ENCODE measurements around the gene OPHN1. TPM values are rescaled to one million over a fixed set of nuclear protein-coding genes. Genes with fewer than 3 reads are reported as not detected.

OPHN1 gene
- polyA plus RNA-seq, 3 donors = 0.20 to 0.82 (median 0.73) TPM

DNA sequence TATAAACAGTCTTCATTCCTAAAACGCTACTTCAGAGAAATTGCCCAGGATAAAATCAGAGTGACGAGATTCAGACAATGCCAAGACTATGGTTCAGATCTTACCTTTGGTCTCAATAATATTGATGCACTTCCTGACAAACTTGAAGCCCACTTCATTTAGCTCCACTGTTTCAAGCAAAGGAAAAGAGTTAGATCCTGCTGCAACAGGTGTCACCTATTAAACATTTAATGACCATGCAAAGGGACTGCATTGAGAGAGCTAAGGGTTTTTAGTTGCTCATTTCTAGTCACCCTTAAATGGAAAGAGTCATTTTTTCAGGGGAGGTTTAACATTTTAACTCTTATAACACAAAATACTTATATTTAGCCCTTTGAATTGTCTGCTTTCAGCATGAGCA, 239.5 kb downstream of the OPHN1 start:
- no peaks in the 10 kb centered on the region for H3K4me1 Mint-ChIP-seq
- TF ChIP-seq, protein P1, sequence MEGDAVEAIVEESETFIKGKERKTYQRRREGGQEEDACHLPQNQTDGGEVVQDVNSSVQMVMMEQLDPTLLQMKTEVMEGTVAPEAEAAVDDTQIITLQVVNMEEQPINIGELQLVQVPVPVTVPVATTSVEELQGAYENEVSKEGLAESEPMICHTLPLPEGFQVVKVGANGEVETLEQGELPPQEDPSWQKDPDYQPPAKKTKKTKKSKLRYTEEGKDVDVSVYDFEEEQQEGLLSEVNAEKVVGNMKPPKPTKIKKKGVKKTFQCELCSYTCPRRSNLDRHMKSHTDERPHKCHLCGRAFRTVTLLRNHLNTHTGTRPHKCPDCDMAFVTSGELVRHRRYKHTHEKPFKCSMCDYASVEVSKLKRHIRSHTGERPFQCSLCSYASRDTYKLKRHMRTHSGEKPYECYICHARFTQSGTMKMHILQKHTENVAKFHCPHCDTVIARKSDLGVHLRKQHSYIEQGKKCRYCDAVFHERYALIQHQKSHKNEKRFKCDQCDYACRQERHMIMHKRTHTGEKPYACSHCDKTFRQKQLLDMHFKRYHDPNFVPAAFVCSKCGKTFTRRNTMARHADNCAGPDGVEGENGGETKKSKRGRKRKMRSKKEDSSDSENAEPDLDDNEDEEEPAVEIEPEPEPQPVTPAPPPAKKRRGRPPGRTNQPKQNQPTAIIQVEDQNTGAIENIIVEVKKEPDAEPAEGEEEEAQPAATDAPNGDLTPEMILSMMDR (IDR thresholded peaks at IDR 0.05) = no peak
- no peak overlapping the region for H3K27ac Mint-ChIP-seq
- WGBS (ENCODE audit: insufficient coverage) = no CpG with 5 or more reads among the region's 2 CpGs
- Histone ChIP-seq H3K9ac (ENCODE audit: insufficient read depth, low read length, poor library complexity, severe bottlenecking) (no peak overlapping the region), H3K36me3 (replicated peaks in 1 of 2; ENCODE audit: control insufficient read depth in 1 of 2, insufficient read depth in 2 of 2, low read length in 2 of 2) (no peaks in the 10 kb centered on the region), H3K9me3 (replicated peaks in 1 of 2; ENCODE audit: control insufficient read depth in 1 of 2, insufficient read depth in 1 of 2, low read length in 2 of 2) (no peaks in the 10 kb centered on the region), H3K4me1 (ENCODE audit: control insufficient read depth in 1 of 2, insufficient read depth in 2 of 2, low read length in 2 of 2) (no peaks in the 10 kb centered on the region), H3K4me3 (replicated peaks in 1 of 3; ENCODE audit: low read depth in 2 of 3, low read length in 3 of 3) (no peak overlapping the region), H2AFZ (ENCODE audit: insufficient read depth, low read depth, low read length, poor library complexity, severe bottlenecking) (no peak overlapping the region), H3K4me2 (replicated peaks; ENCODE audit: extremely low read depth, low read length, poor library complexity, severe bottlenecking) (no peak overlapping the region), H4K20me1 (ENCODE audit: insufficient read depth, low read length) (no peaks in the 10 kb centered on the region), H3K27me3 (ENCODE audit: control insufficient read depth in 2 of 2, insufficient read depth in 2 of 2, low read length in 2 of 2) (peaks cover 0 to 2% of the 10 kb centered on the region in 2 donors), H3K27ac (ENCODE audit: low read depth in 1 of 2, low read length in 2 of 2) (no peak overlapping the region), H3K79me2 (ENCODE audit: insufficient read depth, low read length) (no peaks in the 10 kb centered on the region)
- H3K4me3 Mint-ChIP-seq = no peak overlapping the region
- intact Hi-C loops (cut with micrococcal nuclease) = loop anchor here in 1 of 2 donors (10.0 kb wide), 1 partner anchor 301 kb away; the partner anchor contains the start of gene YIPF6
- no peaks in the 10 kb centered on the region for H3K9me3 Mint-ChIP-seq
- peaks cover 0 to 3% (median 0%) of the 10 kb centered on the region in 3 donors for H3K27me3 Mint-ChIP-seq (ENCODE audit: low read depth in 3 of 3)
- H3K36me3 Mint-ChIP-seq = peaks cover 0 to 4% of the 10 kb centered on the region in 2 donors
- DNase-seq = no peak

DNA sequence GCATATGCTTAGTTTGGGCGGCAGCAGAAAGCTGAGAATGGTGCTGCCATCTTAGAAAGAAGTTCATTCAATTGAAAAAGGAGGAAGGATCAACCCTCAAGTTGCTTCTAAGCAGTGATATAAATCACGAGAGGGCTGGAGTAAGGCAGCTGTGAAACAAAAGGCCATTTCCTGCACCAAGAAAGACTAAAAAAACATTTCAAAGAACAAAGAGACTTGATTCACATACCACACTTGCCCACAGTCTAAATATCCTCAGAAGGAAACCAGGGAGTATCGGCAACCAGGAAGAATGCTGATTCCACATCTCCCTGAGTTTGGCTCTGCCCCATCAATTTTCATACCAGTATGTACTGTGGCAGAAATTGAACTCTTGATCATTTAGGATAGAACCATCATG, 240.1 kb downstream of the OPHN1 start:
- WGBS (ENCODE audit: insufficient coverage) = no CpG with 5 or more reads among the region's 3 CpGs
- no peaks in the 10 kb centered on the region for H4K20me1 ChIP-seq (ENCODE audit: insufficient read depth, low read length)
- H3K4me3 ChIP-seq (replicated peaks in 1 of 3; ENCODE audit: low read depth in 2 of 3, low read length in 3 of 3) = no peak overlapping the region
- peaks cover 0 to 2% of the 10 kb centered on the region in 2 donors for H3K27me3 ChIP-seq (ENCODE audit: control insufficient read depth in 2 of 2, insufficient read depth in 2 of 2, low read length in 2 of 2)
- DNase-seq = no peak
- H3K27ac Mint-ChIP-seq = no peak overlapping the region
- no peaks in the 10 kb centered on the region for H3K9me3 Mint-ChIP-seq
- TF ChIP-seq, protein P1 (IDR thresholded peaks at IDR 0.05) = no peak
- no peak overlapping the region for H3K4me3 Mint-ChIP-seq
- H3K27me3 Mint-ChIP-seq (ENCODE audit: low read depth in 3 of 3) = peaks cover 0 to 3% (median 0%) of the 10 kb centered on the region in 3 donors
- H3K27ac ChIP-seq (ENCODE audit: low read depth in 1 of 2, low read length in 2 of 2) = no peak overlapping the region
- no peak overlapping the region for H2AFZ ChIP-seq (ENCODE audit: insufficient read depth, low read depth, low read length, poor library complexity, severe bottlenecking)
- H3K4me1 ChIP-seq (ENCODE audit: control insufficient read depth in 1 of 2, insufficient read depth in 2 of 2, low read length in 2 of 2) = no peaks in the 10 kb centered on the region
- no peak overlapping the region for H3K9ac ChIP-seq (ENCODE audit: insufficient read depth, low read length, poor library complexity, severe bottlenecking)
- intact Hi-C loops (cut with micrococcal nuclease) = loop anchor here in 1 of 2 donors (10.0 kb wide), 1 partner anchor 302 kb away; the partner anchor contains the start of gene YIPF6
- H3K36me3 ChIP-seq (replicated peaks in 1 of 2; ENCODE audit: control insufficient read depth in 1 of 2, insufficient read depth in 2 of 2, low read length in 2 of 2) = no peaks in the 10 kb centered on the region
- H3K79me2 ChIP-seq (ENCODE audit: insufficient read depth, low read length) = no peaks in the 10 kb centered on the region
- H3K9me3 ChIP-seq (replicated peaks in 1 of 2; ENCODE audit: control insufficient read depth in 1 of 2, insufficient read depth in 1 of 2, low read length in 2 of 2) = no peaks in the 10 kb centered on the region
- H3K36me3 Mint-ChIP-seq = peaks cover 0 to 4% of the 10 kb centered on the region in 2 donors
- H3K4me2 ChIP-seq (replicated peaks; ENCODE audit: extremely low read depth, low read length, poor library complexity, severe bottlenecking) = no peak overlapping the region
- H3K4me1 Mint-ChIP-seq = no peaks in the 10 kb centered on the region

All from CD14-positive monocyte (primary cell).